ENCODE results near the gene NPPB. TPM values are rescaled to one million over a fixed set of nuclear protein-coding genes. Genes with fewer than 3 reads are reported as not detected.
A peak's percentile ranks its signal among the peaks of the same experiment; 100 is the strongest.

The NPPB gene
- polyA plus RNA-seq, 2 of the 4 experiments (the other 2 are of a cell fraction): 0.18 TPM; not detected in 1

GRCh38 chr1:11823366-11824137 lies 35.2 kb downstream of the NPPB start:
- 89% methylated on average over 17 of the region's 17 CpGs for WGBS (ENCODE audit: missing lambda C conversion rate)
- ATAC-seq: no peak
- Histone ChIP-seq H3K4me1 (no peaks in the 10 kb centered on the region), H3K9me3 (no peaks in the 10 kb centered on the region), H3K27ac (no peak overlapping the region), H3K4me3 (no peak overlapping the region), H3K4me2 (no peak overlapping the region)
- FAIRE-seq: no peak
- ChIA-PET CTCF (interaction anchor here (0.5 to 2.5 kb wide), 3 partner anchors 14 to 31 kb away, joined by 3 to 13 read pairs (median 3); no protein-coding TSS in a partner anchor), POLR2A (interaction anchor here (0.8 kb wide), 1 partner anchor 17 kb away, joined by 3 read pairs; the partner anchor contains the start of genes CLCN6 and MTHFR)
- no peak for DNase-seq (ENCODE audit: low read depth in 1 of 2, low spot score in 1 of 2)
- TF ChIP-seq FOSB (CRISPR knock-in tag; IDR thresholded peaks at IDR 0.05) (no peak), MAFK (IDR thresholded peaks at IDR 0.05; ENCODE audit: partially characterized antibody) (peak; percentile 65)

GRCh38 chr1:11822091-11822490 lies 36.7 kb downstream of the NPPB start:
- no peak overlapping the region for H3K27ac ChIP-seq
- ChIA-PET POLR2A (interaction anchor here (0.6 kb wide), 1 partner anchor 16 kb away, joined by 5 read pairs; the partner anchor contains the start of genes CLCN6 and MTHFR), CTCF (interaction anchor here (1.5 kb wide), 1 partner anchor 15 kb away, joined by 3 read pairs; no protein-coding TSS in a partner anchor)
- H3K9me3 ChIP-seq: no peaks in the 10 kb centered on the region
- H3K4me1 ChIP-seq: no peaks in the 10 kb centered on the region
- H3K4me2 ChIP-seq: no peak overlapping the region
- no peak for ATAC-seq
- no peak for TF ChIP-seq KDM5A (IDR thresholded peaks at IDR 0.05)
- no peak overlapping the region for H3K4me3 ChIP-seq
- FAIRE-seq: no peak
- no peak for DNase-seq (ENCODE audit: low read depth in 1 of 2, low spot score in 1 of 2)
- 85% methylated on average over 3 of the region's 3 CpGs for WGBS (ENCODE audit: missing lambda C conversion rate)

- no peak for FAIRE-seq
- ChIA-PET POLR2A (no interaction called here), CTCF (no interaction called here)
- 96% methylated on average over 12 of the region's 12 CpGs for WGBS (ENCODE audit: missing lambda C conversion rate)
- H3K9me3 ChIP-seq: no peaks in the 10 kb centered on the region
- no peak for ATAC-seq
- no peak overlapping the region for H3K4me3 ChIP-seq
- TF ChIP-seq NR3C1 (IDR thresholded peaks at IDR 0.05): no peak
- H3K4me2 ChIP-seq: no peak overlapping the region
- H3K4me1 ChIP-seq: no peaks in the 10 kb centered on the region
- no peak overlapping the region for H3K27ac ChIP-seq
- DNase-seq (ENCODE audit: low read depth in 1 of 2, low spot score in 1 of 2): no peak
Observed at GRCh38 chr1:11817192-11817591, 41.6 kb downstream of the NPPB start.

GRCh38 chr1:11813021-11813420 lies 45.7 kb downstream of the NPPB start:
- ATAC-seq: no peak
- no peak for DNase-seq (ENCODE audit: low read depth in 1 of 2, low spot score in 1 of 2)
- Histone ChIP-seq H3K4me1 (no peaks in the 10 kb centered on the region), H3K9me3 (no peaks in the 10 kb centered on the region), H3K4me2 (no peak overlapping the region), H3K4me3 (no peak overlapping the region), H3K27ac (no peak overlapping the region)
- WGBS (ENCODE audit: missing lambda C conversion rate): 85% methylated on average over 5 of the region's 5 CpGs
- ChIA-PET POLR2A (interaction anchor here (0.7 kb wide), 1 partner anchor 15 kb away, joined by 3 read pairs; no protein-coding TSS in a partner anchor), CTCF (interaction anchor here (0.7 kb wide), 1 partner anchor 16 kb away, joined by 3 read pairs; no protein-coding TSS in a partner anchor)
- FAIRE-seq: no peak
- no peak for TF ChIP-seq HES2 (IDR thresholded peaks at IDR 0.05)
- TF ChIP-seq HMGXB4 (CRISPR knock-in tag; IDR thresholded peaks at IDR 0.05; ENCODE audit: borderline replicate concordance): no peak
- TF ChIP-seq ESRRA (IDR thresholded peaks at IDR 0.05; ENCODE audit: borderline replicate concordance, low read length): no peak

Small RNA genes lying within 50 kb of the gene (small RNA-seq; reads per million reads assigned to genes)
- gene RF02156: 0 reads per million in 6 experiments
- 0 reads per million in 6 experiments for gene RF02157
- gene RF02158: 0 reads per million in 6 experiments

Other genes starting within 250 kb of the NPPB start
- gene FBXO2, start 204.5 kb downstream of the NPPB start, polyA plus RNA-seq (2011; rRNA removed): 5.8 and 8.5 TPM in 2 replicates
- 14.3 to 35.2 TPM (median 31.2 TPM) in 3 replicates for gene FBXO2, start 204.5 kb downstream of the NPPB start, polyA plus RNA-seq (2017; fragmentation: RNase III; extraction: RNeasy Plus Mini Kit Qiagen cat#74134 plus additional on column Dnase treatment)
- gene FBXO44, start 204.1 kb downstream of the NPPB start, polyA plus RNA-seq (2011; rRNA removed): 10.3 and 10.4 TPM in 2 replicates
- 21.7 to 27.3 TPM (median 26.9 TPM) in 3 replicates for gene FBXO44, start 204.1 kb downstream of the NPPB start, polyA plus RNA-seq (2017; fragmentation: RNase III; extraction: RNeasy Plus Mini Kit Qiagen cat#74134 plus additional on column Dnase treatment)
- gene FBXO6, start 194.7 kb downstream of the NPPB start, polyA plus RNA-seq (2011; rRNA removed): 7.7 and 8.5 TPM in 2 replicates
- 4.8 to 5.5 TPM (median 5.4 TPM) in 3 replicates for gene FBXO6, start 194.7 kb downstream of the NPPB start, polyA plus RNA-seq (2017; fragmentation: RNase III; extraction: RNeasy Plus Mini Kit Qiagen cat#74134 plus additional on column Dnase treatment)
- 32.5 and 35.4 TPM in 2 replicates for gene MAD2L2, start 177.8 kb downstream of the NPPB start, polyA plus RNA-seq (2011; rRNA removed)
- gene MAD2L2, start 177.8 kb downstream of the NPPB start, polyA plus RNA-seq (2017; fragmentation: RNase III; extraction: RNeasy Plus Mini Kit Qiagen cat#74134 plus additional on column Dnase treatment): 30.6 to 31.7 TPM (median 31.2 TPM) in 3 replicates
- gene DRAXIN, start 167.2 kb downstream of the NPPB start, polyA plus RNA-seq (2011; rRNA removed): 0.03 and 0.04 TPM in 2 replicates
- 0.03 to 0.08 TPM in 2 of 3 replicates, not detected in the other for gene DRAXIN, start 167.2 kb downstream of the NPPB start, polyA plus RNA-seq (2017; fragmentation: RNase III; extraction: RNeasy Plus Mini Kit Qiagen cat#74134 plus additional on column Dnase treatment)
- gene AGTRAP, start 122.8 kb downstream of the NPPB start, polyA plus RNA-seq (2011; rRNA removed): 26.9 and 32.1 TPM in 2 replicates
- gene AGTRAP, start 122.8 kb downstream of the NPPB start, polyA plus RNA-seq (2017; fragmentation: RNase III; extraction: RNeasy Plus Mini Kit Qiagen cat#74134 plus additional on column Dnase treatment): 56.5 to 57.5 TPM (median 57.5 TPM) in 3 replicates
- not detected in 2 replicates for gene C1orf167, start 96.8 kb downstream of the NPPB start, polyA plus RNA-seq (2011; rRNA removed)
- not detected in 3 replicates for gene C1orf167, start 96.8 kb downstream of the NPPB start, polyA plus RNA-seq (2017; fragmentation: RNase III; extraction: RNeasy Plus Mini Kit Qiagen cat#74134 plus additional on column Dnase treatment)
- 4.5 and 5.0 TPM in 2 replicates for gene MTHFR, start 53.0 kb downstream of the NPPB start, polyA plus RNA-seq (2011; rRNA removed)
- 4.1 to 5.3 TPM (median 5.2 TPM) in 3 replicates for gene MTHFR, start 53.0 kb downstream of the NPPB start, polyA plus RNA-seq (2017; fragmentation: RNase III; extraction: RNeasy Plus Mini Kit Qiagen cat#74134 plus additional on column Dnase treatment)
- 5.7 and 8.2 TPM in 2 replicates for gene CLCN6, start 52.8 kb downstream of the NPPB start, polyA plus RNA-seq (2011; rRNA removed)
- 6.1 to 9.0 TPM (median 8.9 TPM) in 3 replicates for gene CLCN6, start 52.8 kb downstream of the NPPB start, polyA plus RNA-seq (2017; fragmentation: RNase III; extraction: RNeasy Plus Mini Kit Qiagen cat#74134 plus additional on column Dnase treatment)
- gene NPPA, start 11.2 kb downstream of the NPPB start, polyA plus RNA-seq (2011; rRNA removed): not detected in 2 replicates
- not detected in 3 replicates for gene NPPA, start 11.2 kb downstream of the NPPB start, polyA plus RNA-seq (2017; fragmentation: RNase III; extraction: RNeasy Plus Mini Kit Qiagen cat#74134 plus additional on column Dnase treatment)
- 23.0 and 26.1 TPM in 2 replicates for gene KIAA2013, start 67.5 kb upstream of the NPPB start, polyA plus RNA-seq (2011; rRNA removed)
- 22.3 to 23.5 TPM (median 23.3 TPM) in 3 replicates for gene KIAA2013, start 67.5 kb upstream of the NPPB start, polyA plus RNA-seq (2017; fragmentation: RNase III; extraction: RNeasy Plus Mini Kit Qiagen cat#74134 plus additional on column Dnase treatment)
- gene PLOD1, start 75.8 kb upstream of the NPPB start, polyA plus RNA-seq (2011; rRNA removed): 53.8 and 66.7 TPM in 2 replicates
- gene PLOD1, start 75.8 kb upstream of the NPPB start, polyA plus RNA-seq (2017; fragmentation: RNase III; extraction: RNeasy Plus Mini Kit Qiagen cat#74134 plus additional on column Dnase treatment): 78.6 to 85.2 TPM (median 83.9 TPM) in 3 replicates
- gene MFN2, start 121.5 kb upstream of the NPPB start, polyA plus RNA-seq (2011; rRNA removed): 34.7 and 40.3 TPM in 2 replicates
- gene MFN2, start 121.5 kb upstream of the NPPB start, polyA plus RNA-seq (2017; fragmentation: RNase III; extraction: RNeasy Plus Mini Kit Qiagen cat#74134 plus additional on column Dnase treatment): 35.7 to 36.8 TPM (median 35.9 TPM) in 3 replicates
- gene MIIP, start 160.6 kb upstream of the NPPB start, polyA plus RNA-seq (2011; rRNA removed): 7.1 and 8.5 TPM in 2 replicates
- gene MIIP, start 160.6 kb upstream of the NPPB start, polyA plus RNA-seq (2017; fragmentation: RNase III; extraction: RNeasy Plus Mini Kit Qiagen cat#74134 plus additional on column Dnase treatment): 11.1 to 14.2 TPM (median 13.9 TPM) in 3 replicates
- 0.05 TPM in 2 replicates for gene TNFRSF8, start 204.4 kb upstream of the NPPB start, polyA plus RNA-seq (2011; rRNA removed)
- 0.04 TPM in 1 of 3 replicates, not detected in the others for gene TNFRSF8, start 204.4 kb upstream of the NPPB start, polyA plus RNA-seq (2017; fragmentation: RNase III; extraction: RNeasy Plus Mini Kit Qiagen cat#74134 plus additional on column Dnase treatment)

All from A549 (cell line).